Ishikawa (cell line): Measurements from ENCODE around the gene CSTPP1.

ENCODE experiments used
- EGR1 ChIP-seq: IDR thresholded peaks from 2 replicates; pipeline ENCODE4 v1.6.1; 2012
- RAD21 ChIP-seq: IDR thresholded peaks from 2 replicates; pipeline ENCODE4 v1.6.1; 2012; ENCODE audit warnings: low read depth
- YY1 ChIP-seq: IDR thresholded peaks from 2 replicates; pipeline ENCODE4 v1.6.1; 2012; ENCODE audit warnings: low read depth
- TF ChIP-seq, protein P1 (sequence below): IDR thresholded peaks from 2 replicates; pipeline ENCODE4 v1.6.1; 2012

GRCh38 chr11:47185305-47186075, 248.9 kb downstream of the CSTPP1 start:
- TF ChIP-seq YY1 (0 out of 2 replicates have a peak, but pooled peaks have one; percentile 52), EGR1 (no peak), RAD21 (no peak; the same call in 1 of the 2 replicates)
- TF ChIP-seq, protein P1, sequence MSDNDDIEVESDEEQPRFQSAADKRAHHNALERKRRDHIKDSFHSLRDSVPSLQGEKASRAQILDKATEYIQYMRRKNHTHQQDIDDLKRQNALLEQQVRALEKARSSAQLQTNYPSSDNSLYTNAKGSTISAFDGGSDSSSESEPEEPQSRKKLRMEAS = peak; percentile 88
